Panc1 (cell line): ENCODE measurements around the gene ZNF620.

Experiments
- POLR2AphosphoS5 ChIP-seq: IDR thresholded peaks from 2 replicates; pipeline ENCODE4 v1.6.1; 2012; ENCODE audit warnings: mild to moderate bottlenecking, low read depth, low read length, moderate library complexity
- SIN3A ChIP-seq: IDR thresholded peaks from 2 replicates; pipeline ENCODE4 v1.6.1; 2012; ENCODE audit warnings: low read depth, mild to moderate bottlenecking, low read length, moderate library complexity, borderline replicate concordance; ENCODE audit not compliant: insufficient read depth
- TF ChIP-seq, protein P1 (sequence below): fragments of 450-650 bp; IDR thresholded peaks from 2 replicates; pipeline ENCODE4 v1.5.1; 2017; ENCODE audit warnings: mild to moderate bottlenecking
- TF ChIP-seq, protein P2 (sequence below), 2 experiments: IDR thresholded peaks; 2 replicates each; pipeline ENCODE4 v1.6.1; 2011 to 2012; ENCODE audit warnings: low read depth in 2 of 2, control low read depth in 1 of 2, low read length in 1 of 2, mild to moderate bottlenecking in 1 of 2, moderate library complexity in 1 of 2; ENCODE audit not compliant: insufficient read depth in 1 of 2

DNA sequence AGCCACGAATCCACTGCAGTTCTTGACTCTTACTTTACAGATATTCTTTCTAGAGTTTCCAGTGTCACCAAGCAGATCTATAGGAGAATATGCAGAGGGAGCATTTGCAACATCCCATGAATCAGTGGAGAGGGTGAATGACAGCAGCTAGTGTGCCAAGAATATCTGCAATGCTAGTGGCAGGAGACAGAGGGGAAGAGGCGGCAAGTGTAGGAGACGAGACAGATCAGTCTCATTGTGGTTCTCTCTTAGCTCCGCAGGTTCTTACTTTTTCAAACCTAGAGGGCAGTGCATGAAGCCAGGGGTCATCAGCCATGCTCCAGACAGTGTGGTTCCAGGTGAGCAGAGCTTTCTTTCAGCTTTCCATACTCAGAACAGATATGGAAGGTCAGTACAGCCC lies 28.2 kb upstream of the ZNF620 start:
- TF ChIP-seq, protein P1, sequence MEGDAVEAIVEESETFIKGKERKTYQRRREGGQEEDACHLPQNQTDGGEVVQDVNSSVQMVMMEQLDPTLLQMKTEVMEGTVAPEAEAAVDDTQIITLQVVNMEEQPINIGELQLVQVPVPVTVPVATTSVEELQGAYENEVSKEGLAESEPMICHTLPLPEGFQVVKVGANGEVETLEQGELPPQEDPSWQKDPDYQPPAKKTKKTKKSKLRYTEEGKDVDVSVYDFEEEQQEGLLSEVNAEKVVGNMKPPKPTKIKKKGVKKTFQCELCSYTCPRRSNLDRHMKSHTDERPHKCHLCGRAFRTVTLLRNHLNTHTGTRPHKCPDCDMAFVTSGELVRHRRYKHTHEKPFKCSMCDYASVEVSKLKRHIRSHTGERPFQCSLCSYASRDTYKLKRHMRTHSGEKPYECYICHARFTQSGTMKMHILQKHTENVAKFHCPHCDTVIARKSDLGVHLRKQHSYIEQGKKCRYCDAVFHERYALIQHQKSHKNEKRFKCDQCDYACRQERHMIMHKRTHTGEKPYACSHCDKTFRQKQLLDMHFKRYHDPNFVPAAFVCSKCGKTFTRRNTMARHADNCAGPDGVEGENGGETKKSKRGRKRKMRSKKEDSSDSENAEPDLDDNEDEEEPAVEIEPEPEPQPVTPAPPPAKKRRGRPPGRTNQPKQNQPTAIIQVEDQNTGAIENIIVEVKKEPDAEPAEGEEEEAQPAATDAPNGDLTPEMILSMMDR: no peak
- TF ChIP-seq SIN3A: no peak
- no peak for TF ChIP-seq POLR2AphosphoS5
- TF ChIP-seq, protein P2, sequence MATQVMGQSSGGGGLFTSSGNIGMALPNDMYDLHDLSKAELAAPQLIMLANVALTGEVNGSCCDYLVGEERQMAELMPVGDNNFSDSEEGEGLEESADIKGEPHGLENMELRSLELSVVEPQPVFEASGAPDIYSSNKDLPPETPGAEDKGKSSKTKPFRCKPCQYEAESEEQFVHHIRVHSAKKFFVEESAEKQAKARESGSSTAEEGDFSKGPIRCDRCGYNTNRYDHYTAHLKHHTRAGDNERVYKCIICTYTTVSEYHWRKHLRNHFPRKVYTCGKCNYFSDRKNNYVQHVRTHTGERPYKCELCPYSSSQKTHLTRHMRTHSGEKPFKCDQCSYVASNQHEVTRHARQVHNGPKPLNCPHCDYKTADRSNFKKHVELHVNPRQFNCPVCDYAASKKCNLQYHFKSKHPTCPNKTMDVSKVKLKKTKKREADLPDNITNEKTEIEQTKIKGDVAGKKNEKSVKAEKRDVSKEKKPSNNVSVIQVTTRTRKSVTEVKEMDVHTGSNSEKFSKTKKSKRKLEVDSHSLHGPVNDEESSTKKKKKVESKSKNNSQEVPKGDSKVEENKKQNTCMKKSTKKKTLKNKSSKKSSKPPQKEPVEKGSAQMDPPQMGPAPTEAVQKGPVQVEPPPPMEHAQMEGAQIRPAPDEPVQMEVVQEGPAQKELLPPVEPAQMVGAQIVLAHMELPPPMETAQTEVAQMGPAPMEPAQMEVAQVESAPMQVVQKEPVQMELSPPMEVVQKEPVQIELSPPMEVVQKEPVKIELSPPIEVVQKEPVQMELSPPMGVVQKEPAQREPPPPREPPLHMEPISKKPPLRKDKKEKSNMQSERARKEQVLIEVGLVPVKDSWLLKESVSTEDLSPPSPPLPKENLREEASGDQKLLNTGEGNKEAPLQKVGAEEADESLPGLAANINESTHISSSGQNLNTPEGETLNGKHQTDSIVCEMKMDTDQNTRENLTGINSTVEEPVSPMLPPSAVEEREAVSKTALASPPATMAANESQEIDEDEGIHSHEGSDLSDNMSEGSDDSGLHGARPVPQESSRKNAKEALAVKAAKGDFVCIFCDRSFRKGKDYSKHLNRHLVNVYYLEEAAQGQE (IDR thresholded peaks at IDR 0.05; ENCODE audit: insufficient read depth in 1 of 2, low read depth in 2 of 2, low read length in 1 of 2): no peak
